WTC11 (cell line): Measurements from ENCODE around the gene CNTNAP1. TPM values are rescaled to one million over a fixed set of nuclear protein-coding genes. Genes with fewer than 3 reads are reported as not detected.

Source experiments
- ATAC-seq: fragments of 200-7000 bp; cut with Tn5 transposase; 2 replicates; pipeline ENCODE4 v1.10.0; 2021; ENCODE audit warnings: mild to moderate bottlenecking, moderate library complexity
- CTCF ChIA-PET: fragments of 300-600 bp; sonication (Branson Sonifier 250); formaldehyde crosslinking; loops from one replicate; lab custom pipeline; 2021; ENCODE audit warnings: antibody characterized with exemption; lab: Charles Lee
- POLR2A ChIA-PET: fragments of 350-600 bp; sonication (Branson Sonifier 250); formaldehyde crosslinking; loops from one replicate; lab custom pipeline; 2021; ENCODE audit warnings: antibody characterized with exemption; lab: Charles Lee
- DNase-seq: peaks from one replicate; pipeline ENCODE4 v3.0.0; 2021; ENCODE audit warnings: low spot score
- H3K27ac Mint-ChIP-seq: 2 replicates; pipeline ENCODE4 v1.8.0; 2021; ENCODE audit warnings: mixed read lengths
- H3K27me3 Mint-ChIP-seq: 2 replicates; pipeline ENCODE4 v1.8.0; 2021; ENCODE audit warnings: low read depth, mild to moderate bottlenecking, moderate library complexity, mixed read lengths
- H3K36me3 Mint-ChIP-seq: 2 replicates; pipeline ENCODE4 v1.8.0; 2021; ENCODE audit warnings: mixed read lengths
- H3K4me1 Mint-ChIP-seq: 2 replicates; pipeline ENCODE4 v1.8.0; 2022; ENCODE audit warnings: mixed read lengths
- H3K4me3 Mint-ChIP-seq: 2 replicates; pipeline ENCODE4 v1.8.0; 2021; ENCODE audit warnings: mild to moderate bottlenecking, moderate library complexity, mixed read lengths
- H3K9me3 Mint-ChIP-seq: 2 replicates; pipeline ENCODE4 v1.8.0; 2021; ENCODE audit warnings: mixed read lengths
- ARID4B ChIP-seq: sonication (generic); formaldehyde crosslinking; IDR thresholded peaks from 2 replicates; pipeline ENCODE4 v1.8.0; 2023; ENCODE audit warnings: missing genetic modification reagents, mild to moderate bottlenecking, borderline replicate concordance
- CTCF ChIP-seq: fragments of 200-600 bp; IDR thresholded peaks from 2 replicates; pipeline ENCODE4 v1.8.0; 2022; ENCODE audit warnings: antibody characterized with exemption
- ELF4 ChIP-seq: sonication (generic); formaldehyde crosslinking; IDR thresholded peaks from 2 replicates; pipeline ENCODE4 v1.8.1; 2022; ENCODE audit warnings: low read depth, mild to moderate bottlenecking, moderate library complexity, missing genetic modification reagents
- IRF2 ChIP-seq: sonication (generic); formaldehyde crosslinking; IDR thresholded peaks from 2 replicates; pipeline ENCODE4 v1.8.0; 2022; ENCODE audit warnings: low read depth, missing genetic modification reagents, borderline replicate concordance
- MXD4 ChIP-seq: fragments of 250-450 bp; sonication (Bioruptor Pico); IDR thresholded peaks from 2 replicates; pipeline ENCODE4 v1.8.0; 2021; ENCODE audit warnings: mild to moderate bottlenecking, moderate library complexity, borderline replicate concordance
- NFATC4 ChIP-seq: fragments of 250-450 bp; sonication (Bioruptor Pico); IDR thresholded peaks from 2 replicates; pipeline ENCODE4 v1.9.0; 2021; ENCODE audit warnings: mild to moderate bottlenecking
- SOX15 ChIP-seq: fragments of 250-450 bp; sonication (Bioruptor Pico); IDR thresholded peaks from 2 replicates; pipeline ENCODE4 v1.9.0; 2021; ENCODE audit warnings: mild to moderate bottlenecking
- ZNF121 ChIP-seq: sonication (generic); formaldehyde crosslinking; IDR thresholded peaks from 2 replicates; pipeline ENCODE4 v1.8.0; 2023; ENCODE audit warnings: missing genetic modification reagents
- total RNA-seq: library from RNA; stranded (reverse); gene quantifications from 3 replicates; pipeline ENCODE4 v1.2.3, GENCODE V29; 2021
- TF ChIP-seq, protein P1 (sequence below): sonication (generic); formaldehyde crosslinking; IDR thresholded peaks from 2 replicates; pipeline ENCODE4 v1.8.1; 2022; ENCODE audit warnings: missing genetic modification reagents, borderline replicate concordance
- TF ChIP-seq, protein P2 (sequence below): sonication (generic); formaldehyde crosslinking; IDR thresholded peaks from 2 replicates; pipeline ENCODE4 v1.8.1; 2023; ENCODE audit warnings: mild to moderate bottlenecking, missing genetic modification reagents, moderate library complexity
- TF ChIP-seq, protein P3 (sequence below): sonication (generic); formaldehyde crosslinking; IDR thresholded peaks from 2 replicates; pipeline ENCODE4 v1.8.0; 2022; ENCODE audit warnings: mild to moderate bottlenecking, missing genetic modification reagents

Gene CNTNAP1
- total RNA-seq, 1 experiment from 2014 or later = 12.1 TPM

- TF ChIP-seq, protein P1, sequence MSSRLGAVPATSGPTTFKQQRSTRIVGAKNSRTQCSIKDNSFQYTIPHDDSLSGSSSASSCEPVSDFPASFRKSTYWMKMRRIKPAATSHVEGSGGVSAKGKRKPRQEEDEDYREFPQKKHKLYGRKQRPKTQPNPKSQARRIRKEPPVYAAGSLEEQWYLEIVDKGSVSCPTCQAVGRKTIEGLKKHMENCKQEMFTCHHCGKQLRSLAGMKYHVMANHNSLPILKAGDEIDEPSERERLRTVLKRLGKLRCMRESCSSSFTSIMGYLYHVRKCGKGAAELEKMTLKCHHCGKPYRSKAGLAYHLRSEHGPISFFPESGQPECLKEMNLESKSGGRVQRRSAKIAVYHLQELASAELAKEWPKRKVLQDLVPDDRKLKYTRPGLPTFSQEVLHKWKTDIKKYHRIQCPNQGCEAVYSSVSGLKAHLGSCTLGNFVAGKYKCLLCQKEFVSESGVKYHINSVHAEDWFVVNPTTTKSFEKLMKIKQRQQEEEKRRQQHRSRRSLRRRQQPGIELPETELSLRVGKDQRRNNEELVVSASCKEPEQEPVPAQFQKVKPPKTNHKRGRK (CRISPR knock-in tag) = no peak
- TF ChIP-seq, protein P2, sequence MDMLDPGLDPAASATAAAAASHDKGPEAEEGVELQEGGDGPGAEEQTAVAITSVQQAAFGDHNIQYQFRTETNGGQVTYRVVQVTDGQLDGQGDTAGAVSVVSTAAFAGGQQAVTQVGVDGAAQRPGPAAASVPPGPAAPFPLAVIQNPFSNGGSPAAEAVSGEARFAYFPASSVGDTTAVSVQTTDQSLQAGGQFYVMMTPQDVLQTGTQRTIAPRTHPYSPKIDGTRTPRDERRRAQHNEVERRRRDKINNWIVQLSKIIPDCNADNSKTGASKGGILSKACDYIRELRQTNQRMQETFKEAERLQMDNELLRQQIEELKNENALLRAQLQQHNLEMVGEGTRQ (CRISPR knock-in tag) = no peak
- TF ChIP-seq MXD4 (no peak), NFATC4 (CRISPR knock-in tag) (no peak)
- TF ChIP-seq, all 79 proteins: peak for 0
These were observed 27.2 kb downstream of the CNTNAP1 start (continued) for GRCh38 chr17:42709561-42709960.

DNA sequence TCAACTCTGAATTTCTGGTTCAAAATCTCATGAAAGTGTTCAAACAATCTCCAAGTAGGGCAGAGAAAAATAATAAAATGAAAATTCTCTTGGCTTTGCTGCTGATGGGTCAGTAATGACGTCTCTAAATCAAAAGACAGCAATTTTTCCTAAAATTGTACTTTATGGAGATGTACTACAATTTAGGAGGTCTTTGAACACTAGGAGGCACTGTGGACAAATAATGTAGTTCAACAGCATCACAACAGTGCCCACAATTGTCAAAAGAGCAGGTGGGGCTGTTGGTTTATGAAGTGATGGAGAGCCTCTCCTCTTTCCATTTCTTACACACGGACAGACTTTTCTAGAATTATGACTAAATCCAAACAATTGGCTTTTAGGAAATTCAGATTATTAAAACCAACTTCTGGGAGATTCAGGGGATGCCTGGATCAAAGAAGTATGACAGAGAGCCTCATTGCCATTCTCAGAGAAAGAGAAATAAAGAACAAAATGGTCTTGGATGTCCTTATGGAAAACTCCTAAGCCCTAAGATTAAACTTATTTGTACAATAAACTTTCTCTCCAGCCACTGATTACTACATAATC is 38.8 kb downstream of the CNTNAP1 start:
- ChIA-PET POLR2A (interaction anchor here (0.6 kb wide), 1 partner anchor 77 kb away, joined by 3 read pairs; no protein-coding TSS in a partner anchor), CTCF (interaction anchor here (1.4 to 1.9 kb wide), 2 partner anchors 40 to 42 kb away, joined by 7 to 10 read pairs; partner anchors contain the start of gene RAMP2)
- no peak overlapping the region for H3K4me3 Mint-ChIP-seq

DNA sequence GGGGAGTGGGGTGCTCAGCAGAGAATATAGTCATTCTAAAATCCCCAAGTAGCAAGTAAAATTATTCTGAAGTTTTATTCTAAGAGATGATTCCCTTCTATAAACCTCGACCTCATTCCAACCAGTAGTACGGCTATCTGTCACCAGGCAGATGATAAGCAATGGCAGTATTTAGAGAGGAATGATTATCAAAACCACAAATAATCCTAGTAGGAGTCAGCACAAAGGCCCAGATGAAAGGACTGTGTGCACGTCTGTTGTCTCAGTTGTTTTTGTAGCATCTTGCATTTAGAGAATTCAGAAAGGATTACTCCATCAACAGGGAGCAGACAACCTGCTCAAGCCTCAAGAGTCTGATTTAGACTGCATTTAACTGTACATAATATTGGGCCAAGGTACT is 41.3 kb downstream of the CNTNAP1 start:
- ATAC-seq (no peak), DNase-seq (no peak)
- Mint-ChIP-seq H3K9me3 (no peaks in the 10 kb centered on the region), H3K4me3 (no peak overlapping the region), H3K4me1 (no peaks in the 10 kb centered on the region), H3K36me3 (peaks cover 37% of the 10 kb centered on the region), H3K27ac (no peak overlapping the region), H3K27me3 (no peaks in the 10 kb centered on the region)
- TF ChIP-seq IRF2 (CRISPR knock-in tag) = no peak
- ChIA-PET CTCF (no interaction called here), POLR2A (no interaction called here)

More for the DNA sequence above, 38.8 kb downstream of the CNTNAP1 start:
- Mint-ChIP-seq H3K27me3 (no peaks in the 10 kb centered on the region), H3K4me1 (no peaks in the 10 kb centered on the region), H3K9me3 (no peaks in the 10 kb centered on the region), H3K36me3 (peaks cover 49% of the 10 kb centered on the region), H3K27ac (no peak overlapping the region)
- peak; percentile 41 for TF ChIP-seq CTCF
- TF ChIP-seq, protein P3, sequence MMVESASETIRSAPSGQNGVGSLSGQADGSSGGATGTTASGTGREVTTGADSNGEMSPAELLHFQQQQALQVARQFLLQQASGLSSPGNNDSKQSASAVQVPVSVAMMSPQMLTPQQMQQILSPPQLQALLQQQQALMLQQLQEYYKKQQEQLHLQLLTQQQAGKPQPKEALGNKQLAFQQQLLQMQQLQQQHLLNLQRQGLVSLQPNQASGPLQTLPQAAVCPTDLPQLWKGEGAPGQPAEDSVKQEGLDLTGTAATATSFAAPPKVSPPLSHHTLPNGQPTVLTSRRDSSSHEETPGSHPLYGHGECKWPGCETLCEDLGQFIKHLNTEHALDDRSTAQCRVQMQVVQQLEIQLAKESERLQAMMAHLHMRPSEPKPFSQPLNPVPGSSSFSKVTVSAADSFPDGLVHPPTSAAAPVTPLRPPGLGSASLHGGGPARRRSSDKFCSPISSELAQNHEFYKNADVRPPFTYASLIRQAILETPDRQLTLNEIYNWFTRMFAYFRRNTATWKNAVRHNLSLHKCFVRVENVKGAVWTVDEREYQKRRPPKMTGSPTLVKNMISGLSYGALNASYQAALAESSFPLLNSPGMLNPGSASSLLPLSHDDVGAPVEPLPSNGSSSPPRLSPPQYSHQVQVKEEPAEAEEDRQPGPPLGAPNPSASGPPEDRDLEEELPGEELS (CRISPR knock-in tag) = no peak
- DNase-seq (no peak), ATAC-seq (peak; percentile 62)

GRCh38 chr17:42725143-42725542 is 42.8 kb downstream of the CNTNAP1 start:
- Mint-ChIP-seq H3K4me3 (no peak overlapping the region), H3K36me3 (peaks cover 40% of the 10 kb centered on the region), H3K27ac (no peak overlapping the region), H3K27me3 (no peaks in the 10 kb centered on the region), H3K9me3 (no peaks in the 10 kb centered on the region), H3K4me1 (no peaks in the 10 kb centered on the region)
- TF ChIP-seq SOX15 (CRISPR knock-in tag) (no peak), ZNF121 (peak; percentile 67; the same call in 1 of the 2 replicates)
- ChIA-PET CTCF (interaction anchor here (1.5 to 4.6 kb wide), 2 partner anchors 39 to 99 kb away, joined by 4 to 17 read pairs; partner anchors contain the start of gene BECN1), POLR2A (no interaction called here)
- ATAC-seq (no peak), DNase-seq (no peak)

DNA sequence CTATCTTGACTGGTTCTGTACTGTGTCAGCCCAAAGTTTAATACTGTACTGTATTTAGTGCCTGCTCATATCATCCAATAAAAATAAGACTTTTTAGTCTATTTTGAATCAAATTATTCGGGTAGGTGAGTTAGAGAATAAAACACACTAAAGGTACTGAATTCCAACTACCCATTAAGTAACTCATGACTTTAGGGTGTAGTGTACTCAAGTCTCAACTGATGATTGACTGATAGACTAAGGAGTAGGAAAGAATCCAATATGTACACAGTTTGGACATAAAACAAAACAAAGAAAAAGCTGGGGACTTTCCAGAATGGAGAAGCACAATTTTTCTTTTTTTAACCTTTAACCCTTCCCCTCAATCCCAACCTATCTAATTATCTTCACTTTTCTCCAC is 58.4 kb downstream of the CNTNAP1 start:
- peaks cover 6% of the 10 kb centered on the region for H3K9me3 Mint-ChIP-seq
- peaks cover 18% of the 10 kb centered on the region for H3K4me1 Mint-ChIP-seq
- H3K4me3 Mint-ChIP-seq = no peak overlapping the region
- peaks cover 9% of the 10 kb centered on the region for H3K27me3 Mint-ChIP-seq
- CTCF ChIA-PET = interaction anchor here (0.7 kb wide), 1 partner anchor 23 kb away, joined by 6 read pairs; no protein-coding TSS in a partner anchor
- POLR2A ChIA-PET = no interaction called here
- no peak overlapping the region for H3K27ac Mint-ChIP-seq
- ATAC-seq (no peak), DNase-seq (no peak)
- H3K36me3 Mint-ChIP-seq = no peaks in the 10 kb centered on the region
- TF ChIP-seq ARID4B (CRISPR knock-in tag) (no peak), ELF4 (CRISPR knock-in tag) (no peak)
